Measurements from ENCODE around the gene PKD1.

PKD1 gene

GRCh38 chr16:2044541-2044940 is 91.2 kb downstream of the PKD1 start:
- DNase-seq (ENCODE audit: insufficient read length, low spot score) (no peak), FAIRE-seq (no peak)
- TF ChIP-seq POLR2A (IDR thresholded peaks at IDR 0.05; ENCODE audit: low read depth, low read length) (no peak), POLR2AphosphoS5 (IDR thresholded peaks at IDR 0.05; ENCODE audit: low read depth, low read length) (no peak), PAX5 (IDR thresholded peaks at IDR 0.05; ENCODE audit: insufficient read depth, low read length, severe bottlenecking) (no peak), TAF1 (IDR thresholded peaks at IDR 0.05; ENCODE audit: low read depth, low read length) (no peak), POU2F2 (IDR thresholded peaks at IDR 0.05; ENCODE audit: low read depth, low read length) (no peak), SPI1 (IDR thresholded peaks at IDR 0.05; ENCODE audit: low read depth, low read length) (no peak)

DNA sequence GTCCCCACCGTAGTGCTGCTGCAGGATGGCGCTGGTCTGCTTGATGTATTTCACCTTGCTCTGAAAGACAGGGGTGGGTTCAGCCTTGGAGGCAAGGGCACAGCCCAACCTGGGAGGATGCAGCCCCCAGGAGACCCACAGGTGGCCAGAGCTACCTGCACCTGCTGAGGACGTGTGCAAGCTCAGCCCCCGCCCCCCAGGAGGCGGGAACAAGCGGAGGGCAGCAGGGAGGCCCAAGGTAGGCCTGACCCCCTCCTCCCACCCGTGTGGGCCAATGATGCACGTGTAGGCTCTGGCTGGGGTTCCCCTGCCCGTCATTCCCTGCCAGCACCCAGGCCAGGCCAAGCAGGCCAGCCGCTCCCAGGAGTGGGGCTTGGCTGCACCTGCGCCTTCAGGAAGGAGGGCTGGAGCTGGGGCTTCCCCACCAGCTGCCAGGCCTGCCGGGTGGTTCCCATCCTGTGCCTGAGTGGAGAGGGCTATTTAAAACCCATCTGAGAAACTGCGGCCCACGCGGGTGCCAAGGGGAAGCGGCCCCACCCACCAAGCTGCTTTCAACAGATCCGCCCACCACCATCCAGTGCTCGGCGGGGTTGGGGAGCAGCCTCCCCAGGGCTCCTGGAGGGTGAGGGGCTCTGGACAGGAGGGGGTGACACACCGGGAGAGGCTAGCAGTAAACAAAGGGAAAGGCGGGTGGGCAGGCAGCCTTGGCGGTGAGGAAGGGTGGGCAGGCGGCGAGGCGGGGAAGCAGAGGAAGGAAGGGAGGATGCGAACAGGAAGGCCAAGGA is 91.8 kb downstream of the PKD1 start:
- no peak for DNase-seq (ENCODE audit: insufficient read length, low spot score)
- peak; percentile 35 for FAIRE-seq

DNA sequence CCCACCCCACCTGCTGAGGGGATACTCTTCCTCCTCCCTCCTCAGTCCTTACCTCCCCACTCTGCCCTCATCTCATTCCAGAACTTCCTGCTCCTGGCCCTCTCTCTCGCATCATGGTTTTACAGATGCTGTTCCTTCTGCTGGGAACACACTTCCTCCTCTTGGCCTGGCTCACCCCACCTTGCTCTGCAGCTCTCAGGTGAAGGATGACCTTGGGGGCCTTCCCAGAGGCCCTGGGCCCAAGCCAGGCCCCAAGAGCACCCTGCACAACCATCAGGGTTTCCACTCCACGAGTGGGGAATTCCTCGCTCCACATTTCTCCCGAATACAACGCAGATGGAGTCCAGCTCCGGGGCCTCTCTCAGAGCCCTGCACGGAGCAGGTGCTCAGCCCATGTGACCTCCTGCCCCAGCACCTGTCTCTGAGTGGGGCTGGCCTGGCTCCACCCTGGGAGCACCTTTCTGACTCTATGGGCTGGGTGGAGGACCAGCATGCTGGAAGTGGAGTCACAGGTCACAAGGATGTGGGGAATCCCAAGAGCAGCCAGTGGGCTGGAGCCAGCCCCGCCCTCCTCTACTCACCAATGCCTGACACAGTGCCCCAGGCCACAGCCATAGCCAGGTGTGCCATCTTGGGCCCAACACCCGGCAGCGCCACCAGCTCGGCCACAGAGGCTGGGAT is 92.6 kb downstream of the PKD1 start:
- no peak for TF ChIP-seq TAF1 (IDR thresholded peaks at IDR 0.05; ENCODE audit: low read depth, low read length)
- TF ChIP-seq POLR2AphosphoS5 (IDR thresholded peaks at IDR 0.05; ENCODE audit: low read depth, low read length) = no peak
- TF ChIP-seq SPI1 (IDR thresholded peaks at IDR 0.05; ENCODE audit: low read depth, low read length) = no peak
- TF ChIP-seq POLR2A (IDR thresholded peaks at IDR 0.05; ENCODE audit: low read depth, low read length) = no peak
- no peak for TF ChIP-seq POU2F2 (IDR thresholded peaks at IDR 0.05; ENCODE audit: low read depth, low read length)
- TF ChIP-seq PAX5 (IDR thresholded peaks at IDR 0.05; ENCODE audit: insufficient read depth, low read length, severe bottlenecking) = no peak
- FAIRE-seq = no peak
- DNase-seq (ENCODE audit: insufficient read length, low spot score) = no peak

More for the DNA sequence above, 91.8 kb downstream of the PKD1 start:
- TF ChIP-seq TAF1 (IDR thresholded peaks at IDR 0.05; ENCODE audit: low read depth, low read length) = no peak
- TF ChIP-seq POU2F2 (IDR thresholded peaks at IDR 0.05; ENCODE audit: low read depth, low read length) = no peak
- TF ChIP-seq PAX5 (IDR thresholded peaks at IDR 0.05; ENCODE audit: insufficient read depth, low read length, severe bottlenecking) = no peak
- TF ChIP-seq SPI1 (IDR thresholded peaks at IDR 0.05; ENCODE audit: low read depth, low read length) = no peak
- TF ChIP-seq POLR2A (IDR thresholded peaks at IDR 0.05; ENCODE audit: low read depth, low read length) = no peak
- TF ChIP-seq POLR2AphosphoS5 (IDR thresholded peaks at IDR 0.05; ENCODE audit: low read depth, low read length) = no peak

DNA sequence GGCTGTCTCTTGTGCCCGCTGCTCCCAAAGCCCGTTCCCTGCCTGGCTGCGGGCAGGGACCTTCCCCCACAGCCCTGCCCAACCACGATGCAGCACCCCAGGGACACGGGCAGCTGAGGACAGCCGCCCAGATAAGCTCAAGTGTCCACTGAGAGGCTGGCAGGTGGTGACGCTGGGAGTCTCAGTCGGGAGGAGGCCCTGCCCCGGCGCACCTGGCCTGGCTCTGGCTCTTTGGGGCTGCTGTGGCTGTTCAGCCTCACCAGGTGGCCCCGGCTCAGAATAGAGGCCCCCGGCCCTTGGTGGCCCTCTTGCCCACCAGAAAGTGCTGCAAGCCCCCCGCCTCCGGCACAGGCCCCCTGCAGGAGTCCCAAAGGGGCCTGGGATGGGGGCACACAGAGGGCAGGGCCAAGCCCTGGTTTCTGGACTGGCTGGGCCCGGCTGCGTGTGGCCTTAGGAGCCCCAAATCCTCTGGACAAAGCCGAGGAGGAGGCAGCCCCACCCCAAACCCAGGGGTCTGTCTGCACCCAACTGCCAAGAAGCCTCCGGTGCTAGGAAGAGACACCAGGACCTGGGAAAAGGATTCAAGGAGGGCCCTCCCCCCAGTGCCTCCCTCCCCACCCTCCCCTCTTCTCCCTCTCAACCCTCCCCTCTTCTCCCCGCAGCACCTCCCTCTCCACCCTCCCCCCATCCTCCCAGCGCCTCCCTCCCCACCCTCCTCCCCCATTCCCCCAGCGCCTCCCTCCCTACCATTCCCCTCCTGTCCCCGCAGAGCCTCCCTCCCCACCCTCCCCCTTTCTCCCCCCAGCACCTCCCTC is 93.3 kb downstream of the PKD1 start:
- FAIRE-seq (no peak), DNase-seq (ENCODE audit: insufficient read length, low spot score) (no peak)
- TF ChIP-seq POU2F2 (IDR thresholded peaks at IDR 0.05; ENCODE audit: low read depth, low read length) = no peak
- TF ChIP-seq POLR2AphosphoS5 (IDR thresholded peaks at IDR 0.05; ENCODE audit: low read depth, low read length) = no peak
- no peak for TF ChIP-seq PAX5 (IDR thresholded peaks at IDR 0.05; ENCODE audit: insufficient read depth, low read length, severe bottlenecking)
- TF ChIP-seq TAF1 (IDR thresholded peaks at IDR 0.05; ENCODE audit: low read depth, low read length) = no peak
- no peak for TF ChIP-seq SPI1 (IDR thresholded peaks at IDR 0.05; ENCODE audit: low read depth, low read length)
- TF ChIP-seq POLR2A (IDR thresholded peaks at IDR 0.05; ENCODE audit: low read depth, low read length) = no peak

DNA sequence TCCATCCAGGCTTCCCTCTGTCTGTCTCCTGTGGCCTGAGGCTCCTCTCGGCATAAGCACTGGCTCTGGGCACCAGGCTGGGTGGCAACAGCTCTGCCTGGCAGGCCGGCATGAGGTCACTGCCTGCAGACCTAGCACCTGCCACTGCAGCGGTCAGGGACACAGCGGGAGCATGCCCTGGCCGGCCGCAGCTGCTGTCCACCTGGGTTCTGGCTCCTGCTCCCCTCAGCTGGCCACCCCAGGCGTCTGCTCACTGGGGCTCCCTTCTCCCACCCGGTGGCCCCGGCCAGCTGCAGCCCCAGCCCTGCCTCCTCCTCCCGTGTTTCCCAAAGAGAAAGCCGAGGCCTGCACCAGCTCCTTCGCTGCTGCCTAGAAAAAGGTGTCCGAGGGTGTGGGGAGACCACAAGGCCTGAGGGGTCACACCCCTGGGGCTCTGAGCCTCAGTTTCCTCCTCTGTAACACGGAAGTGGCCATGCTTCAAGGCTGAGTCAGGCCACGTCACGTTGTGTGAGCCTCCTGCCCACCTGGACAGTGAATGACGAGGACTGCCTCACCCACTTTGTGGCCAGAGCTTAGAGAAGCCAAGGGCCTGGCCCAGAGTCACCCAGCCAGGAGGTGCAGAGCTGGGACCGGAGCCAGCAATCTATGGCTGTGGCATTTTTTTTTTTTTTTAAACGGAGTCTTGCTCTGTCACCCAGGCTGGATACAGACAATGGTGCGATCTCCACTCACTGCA is 94.7 kb downstream of the PKD1 start:
- DNase-seq (ENCODE audit: insufficient read length, low spot score) = no peak
- no peak for FAIRE-seq

DNA sequence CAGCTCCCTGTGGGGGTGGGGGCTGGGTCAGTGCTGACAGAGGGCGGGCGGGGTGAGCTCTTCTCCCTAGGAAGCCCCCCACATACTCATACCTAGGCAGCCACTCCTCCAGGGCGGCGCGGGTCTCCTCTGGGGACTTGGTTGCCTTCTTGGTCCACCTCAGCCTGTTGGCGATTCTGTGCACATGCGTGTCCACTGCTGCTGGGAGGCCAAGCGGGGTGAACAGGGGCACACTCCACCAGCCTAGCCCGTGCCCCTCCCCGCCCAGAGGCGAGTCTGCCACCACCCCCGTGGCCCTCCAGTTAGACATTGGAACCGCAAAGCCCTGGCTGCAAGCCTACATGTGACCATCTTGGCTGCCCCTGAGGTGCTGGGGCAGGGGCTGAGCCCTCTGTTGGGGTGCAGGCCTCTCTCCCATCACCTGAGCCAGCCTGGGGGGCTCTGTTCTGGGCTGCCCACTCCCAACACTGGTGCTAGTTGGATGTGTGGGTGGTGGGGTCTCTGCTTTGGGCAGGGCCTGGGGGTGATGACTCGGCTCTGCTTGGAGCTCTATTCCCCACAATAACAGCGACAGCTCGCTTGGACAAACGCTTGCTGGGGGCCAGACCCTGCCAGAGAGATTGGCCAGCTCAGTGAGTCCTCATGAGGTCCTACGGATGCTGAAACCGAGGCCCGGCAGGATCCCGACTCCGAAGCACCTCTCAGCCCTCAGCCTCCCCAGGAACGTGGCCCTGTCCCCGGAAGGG is 95.5 kb downstream of the PKD1 start:
- no peak for FAIRE-seq
- no peak for TF ChIP-seq TAF1 (IDR thresholded peaks at IDR 0.05; ENCODE audit: low read depth, low read length)
- TF ChIP-seq PAX5 (IDR thresholded peaks at IDR 0.05; ENCODE audit: insufficient read depth, low read length, severe bottlenecking) = no peak
- TF ChIP-seq POLR2AphosphoS5 (IDR thresholded peaks at IDR 0.05; ENCODE audit: low read depth, low read length) = no peak
- no peak for TF ChIP-seq SPI1 (IDR thresholded peaks at IDR 0.05; ENCODE audit: low read depth, low read length)
- TF ChIP-seq POLR2A (IDR thresholded peaks at IDR 0.05; ENCODE audit: low read depth, low read length) = no peak
- no peak for TF ChIP-seq POU2F2 (IDR thresholded peaks at IDR 0.05; ENCODE audit: low read depth, low read length)

More for the DNA sequence above, 94.7 kb downstream of the PKD1 start:
- TF ChIP-seq POLR2A (IDR thresholded peaks at IDR 0.05; ENCODE audit: low read depth, low read length) = no peak
- no peak for TF ChIP-seq POLR2AphosphoS5 (IDR thresholded peaks at IDR 0.05; ENCODE audit: low read depth, low read length)
- TF ChIP-seq PAX5 (IDR thresholded peaks at IDR 0.05; ENCODE audit: insufficient read depth, low read length, severe bottlenecking) = no peak
- no peak for TF ChIP-seq POU2F2 (IDR thresholded peaks at IDR 0.05; ENCODE audit: low read depth, low read length)
- no peak for TF ChIP-seq TAF1 (IDR thresholded peaks at IDR 0.05; ENCODE audit: low read depth, low read length)
- no peak for TF ChIP-seq SPI1 (IDR thresholded peaks at IDR 0.05; ENCODE audit: low read depth, low read length)

DNA sequence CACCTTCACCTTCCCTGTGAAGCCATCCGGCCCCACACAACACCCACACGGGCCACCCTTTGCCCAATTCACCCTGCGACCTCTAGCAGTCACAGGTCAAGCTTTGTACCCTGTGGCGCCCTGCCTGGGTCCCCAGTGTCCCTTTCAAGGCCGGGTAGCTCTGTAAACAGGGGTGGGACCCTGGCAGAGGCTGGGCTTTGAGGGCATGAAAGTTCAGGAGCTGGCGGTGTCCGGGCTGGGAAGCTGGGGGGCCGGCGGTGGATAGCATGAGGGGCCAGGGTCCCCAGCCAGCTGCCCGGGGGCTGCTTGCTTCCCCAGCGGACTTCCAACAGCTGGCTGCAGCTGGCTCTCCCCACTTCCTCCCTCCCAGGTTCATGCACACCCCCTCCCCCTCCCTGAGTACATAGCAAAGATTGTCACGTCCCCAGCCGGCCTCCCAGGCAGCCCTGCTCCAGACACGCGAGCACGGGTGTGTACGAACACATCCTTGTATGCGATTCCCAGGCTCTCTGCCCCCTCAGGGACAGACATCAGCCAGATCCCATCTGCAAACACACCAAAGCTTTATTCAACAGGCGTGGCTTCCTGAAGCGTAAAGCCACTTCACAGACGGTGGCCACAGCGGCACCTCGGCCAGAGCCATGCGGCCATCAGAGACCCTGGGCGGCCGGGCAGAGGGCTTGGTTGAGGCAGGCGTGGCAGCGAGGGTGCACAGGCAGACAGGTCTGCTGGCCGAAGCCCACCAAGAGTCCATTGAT is 96.2 kb downstream of the PKD1 start:
- TF ChIP-seq SPI1 (IDR thresholded peaks at IDR 0.05; ENCODE audit: low read depth, low read length) (no peak), TAF1 (IDR thresholded peaks at IDR 0.05; ENCODE audit: low read depth, low read length) (no peak), PAX5 (IDR thresholded peaks at IDR 0.05; ENCODE audit: insufficient read depth, low read length, severe bottlenecking) (no peak), POLR2A (IDR thresholded peaks at IDR 0.05; ENCODE audit: low read depth, low read length) (no peak), POU2F2 (IDR thresholded peaks at IDR 0.05; ENCODE audit: low read depth, low read length) (no peak), POLR2AphosphoS5 (IDR thresholded peaks at IDR 0.05; ENCODE audit: low read depth, low read length) (no peak)
- FAIRE-seq (no peak), DNase-seq (ENCODE audit: insufficient read length, low spot score) (no peak)

More for the DNA sequence above, 95.5 kb downstream of the PKD1 start:
- no peak for DNase-seq (ENCODE audit: insufficient read length, low spot score)

All from GM12891 (cell line).